ENCODE measurements around the gene P2RX1.
"Not testable (repeated sequence)": the region's sequence is repeated elsewhere in the genome, so short reads cannot be mapped to it uniquely, and the experiment has no call there.

The P2RX1 gene

DNA sequence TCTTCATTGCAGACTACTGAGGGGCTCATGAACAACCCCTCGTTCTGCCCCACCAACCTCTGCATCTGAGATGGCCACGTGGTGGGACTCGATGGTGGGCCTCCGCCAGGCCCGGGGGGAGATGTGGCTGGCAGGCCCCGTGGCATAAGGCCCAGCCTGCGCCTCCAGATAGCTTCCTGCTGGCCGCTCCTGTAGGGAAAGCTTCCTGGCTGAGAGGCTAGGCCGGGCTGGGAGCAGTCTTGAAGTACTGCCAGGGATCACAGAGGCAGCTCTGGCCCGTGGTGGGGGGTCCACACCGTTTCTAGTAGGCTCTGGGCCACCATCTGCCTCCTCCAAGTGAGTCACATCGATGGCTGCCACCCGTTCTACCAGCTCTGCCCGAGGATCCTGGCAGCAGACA lies 31.0 kb downstream of the P2RX1 start:
- no peak for DNase-seq

DNA sequence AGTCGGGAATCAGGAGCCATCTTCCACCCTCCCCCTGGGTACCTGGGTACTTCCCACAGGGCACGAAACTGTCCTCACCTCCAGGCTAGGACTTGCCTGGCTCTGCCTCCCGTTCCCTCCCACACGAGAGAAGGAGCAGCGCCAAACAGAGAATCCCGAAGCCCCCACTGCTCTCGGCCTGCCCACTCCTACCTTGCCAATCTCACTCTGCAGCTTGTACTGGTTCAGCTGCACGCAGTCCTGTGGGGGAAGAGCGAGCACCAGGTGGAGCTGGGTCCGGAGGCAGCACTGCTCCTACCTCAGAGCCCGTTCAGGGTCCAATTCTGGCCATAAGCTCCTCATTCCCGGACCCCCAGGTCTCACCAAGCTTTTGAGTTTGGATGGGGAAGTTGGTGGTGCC lies 32.1 kb downstream of the P2RX1 start:
- DNase-seq = no peak

DNA sequence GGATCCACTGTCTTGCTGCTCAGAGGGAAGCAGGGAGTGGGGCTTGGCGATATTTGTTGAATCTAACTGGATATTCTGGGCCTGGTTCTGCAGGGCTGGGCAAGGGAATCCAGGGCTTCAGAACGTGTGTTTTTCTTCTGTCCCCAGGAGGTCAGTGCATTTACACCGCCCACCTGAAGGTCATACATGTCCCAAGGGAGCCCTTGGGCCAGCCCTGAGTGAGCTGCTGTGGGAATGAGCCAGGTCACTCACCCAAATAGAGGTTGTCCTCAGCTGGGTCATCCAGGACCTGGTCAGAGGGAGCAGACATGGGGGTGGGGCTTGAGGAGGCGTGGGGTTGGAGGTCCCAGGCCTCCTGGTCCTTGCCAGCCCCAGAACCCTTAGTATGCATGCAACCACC lies 34.0 kb downstream of the P2RX1 start:
- DNase-seq = no peak

DNA sequence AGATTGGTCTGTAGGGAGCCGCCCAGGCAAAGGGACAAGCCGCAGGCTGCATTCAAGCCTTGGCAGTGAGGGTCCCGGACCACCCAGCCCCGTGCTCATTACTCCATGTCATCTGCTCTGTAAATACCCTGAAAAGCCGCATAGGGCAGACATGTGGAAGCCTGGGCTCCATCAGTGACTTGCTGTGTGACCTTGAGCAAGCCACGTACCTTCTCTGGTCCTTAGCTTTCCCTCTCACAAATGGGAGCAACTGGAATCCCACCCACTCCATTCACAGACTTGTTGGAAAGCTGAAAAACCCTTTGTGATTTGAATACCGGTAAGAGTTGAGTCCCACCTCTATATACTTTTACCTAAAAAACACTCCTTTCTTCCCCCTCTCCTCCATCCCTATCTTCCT lies 35.3 kb downstream of the P2RX1 start:
- no peak for DNase-seq

GRCh38 chr17:3879591-3880417 lies 36.5 kb downstream of the P2RX1 start:
- no peak for DNase-seq

- no peak for DNase-seq
Observed at GRCh38 chr17:3879186-3879585, 37.1 kb downstream of the P2RX1 start.

DNA sequence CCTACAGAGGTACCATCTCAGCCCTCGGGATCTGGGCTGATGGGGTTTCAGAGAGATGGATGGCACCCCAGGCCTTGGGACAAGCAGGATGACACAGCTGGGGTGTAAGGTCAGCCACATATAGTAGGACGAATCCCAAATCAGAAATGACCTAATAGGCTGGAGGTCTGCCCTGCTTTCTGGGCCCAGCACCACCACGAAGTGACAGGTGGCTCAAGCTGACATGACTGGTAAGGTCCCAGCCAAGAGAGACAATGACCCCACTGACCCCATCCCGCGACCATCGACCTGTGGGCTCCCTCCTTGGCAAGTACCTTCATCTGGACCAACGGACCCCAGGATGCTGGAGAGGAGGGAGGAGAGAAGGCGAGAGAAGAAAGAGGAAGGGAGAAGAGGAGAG lies 39.0 kb downstream of the P2RX1 start:
- no peak for DNase-seq

- DNase-seq = no peak
Observed at GRCh38 chr17:3875317-3875716, 40.9 kb downstream of the P2RX1 start.

GRCh38 chr17:3873862-3874261 lies 42.4 kb downstream of the P2RX1 start:
- DNase-seq = no peak

DNA sequence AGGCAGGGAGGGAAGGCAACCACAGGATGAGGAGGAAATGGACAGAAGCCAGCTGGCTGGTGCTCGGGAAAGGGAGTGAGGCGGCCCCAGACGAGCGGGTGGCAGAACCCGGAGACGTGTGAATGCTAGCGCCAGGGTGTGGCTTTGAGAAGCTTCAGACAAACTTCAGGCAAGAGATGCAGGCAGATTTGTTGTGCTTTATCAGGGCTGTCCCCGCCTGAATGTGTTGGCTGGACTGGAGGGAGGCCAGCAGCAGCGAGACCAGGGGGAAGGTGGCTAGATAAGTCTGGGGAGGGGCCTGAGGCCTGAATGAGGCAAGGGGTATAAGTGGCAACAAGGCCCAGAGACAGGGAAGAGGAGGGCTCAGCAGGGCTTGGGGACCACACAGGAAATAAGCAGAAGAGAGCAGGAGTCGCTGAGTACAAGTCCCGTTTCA lies 45.4 kb downstream of the P2RX1 start:
- no peak for DNase-seq

GRCh38 chr17:3867606-3868005 lies 48.7 kb downstream of the P2RX1 start:
- DNase-seq = no peak

- no peak for DNase-seq
Observed at GRCh38 chr17:3867106-3867505, 49.2 kb downstream of the P2RX1 start.

DNA sequence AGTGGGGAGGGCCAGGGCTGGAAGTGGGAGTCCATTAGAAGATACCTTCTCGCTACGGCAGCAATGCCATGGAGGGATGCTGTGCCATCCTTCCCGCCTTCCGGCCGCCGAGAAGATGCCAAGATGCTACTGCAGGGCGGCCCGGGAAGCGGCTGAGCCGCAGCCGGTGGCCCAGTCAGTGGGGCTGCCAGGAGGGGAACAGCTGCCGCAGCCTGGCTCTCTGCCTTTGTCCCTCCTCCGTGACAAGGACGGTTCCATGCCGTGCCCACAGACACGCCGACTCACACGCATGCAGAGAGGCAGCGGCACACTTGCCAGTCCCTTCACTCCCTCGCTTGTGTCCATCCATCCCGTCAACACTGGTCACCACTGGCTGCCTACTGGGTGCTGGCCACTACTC lies 50.0 kb downstream of the P2RX1 start:
- no peak for DNase-seq

- DNase-seq = no peak
Observed at GRCh38 chr17:3865176-3865575, 51.1 kb downstream of the P2RX1 start.

GRCh38 chr17:3864534-3864933 lies 51.7 kb downstream of the P2RX1 start:
- no peak for DNase-seq

DNA sequence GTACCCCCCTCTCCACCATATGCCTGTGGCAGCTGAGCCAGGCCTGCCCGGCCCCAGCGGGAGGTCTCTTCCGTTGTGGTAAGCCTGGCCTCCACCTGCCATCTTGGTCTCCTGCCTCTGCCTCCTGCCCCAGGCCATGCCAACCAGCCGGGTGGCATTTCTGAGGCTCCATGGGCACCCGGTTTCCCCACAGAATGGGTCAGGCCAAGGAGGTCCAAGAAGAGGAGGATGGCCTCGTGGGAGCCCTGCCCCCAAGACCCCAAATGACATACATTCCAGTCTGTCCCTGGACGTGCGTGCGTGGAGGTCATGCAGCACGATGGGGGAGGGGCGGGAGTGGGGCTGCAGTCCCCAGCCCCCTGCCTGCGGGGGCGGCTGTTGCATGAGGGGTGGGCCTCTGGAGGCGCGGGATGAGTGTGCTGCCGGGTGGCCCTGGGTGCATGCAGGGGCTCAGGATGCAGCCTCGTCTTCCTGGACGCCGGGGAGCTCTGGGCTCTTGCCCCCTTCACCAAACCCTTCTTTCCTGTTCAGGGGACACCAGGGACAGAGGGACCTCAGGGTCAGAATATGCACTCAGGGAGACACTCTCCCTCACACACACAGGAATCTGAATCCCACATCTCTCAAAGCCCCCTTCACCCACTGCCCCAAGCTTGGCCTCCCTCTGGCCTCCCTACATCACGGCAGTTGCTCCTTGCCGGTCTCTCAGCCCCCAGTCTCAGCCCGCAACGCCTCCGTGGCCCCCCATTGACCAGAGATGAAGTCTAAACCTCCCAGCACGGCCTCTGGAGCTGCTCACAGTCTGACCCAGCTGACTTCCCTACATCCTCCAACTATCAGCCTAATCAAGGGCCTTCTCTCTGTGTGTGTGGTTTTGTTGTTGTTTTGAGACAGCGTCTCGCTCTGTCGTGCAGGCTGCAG lies 54.2 kb downstream of the P2RX1 start:
- no peak for DNase-seq

- DNase-seq = no peak
Observed at GRCh38 chr17:3860939-3861700, 55.1 kb downstream of the P2RX1 start.

GRCh38 chr17:3859940-3860339 lies 56.3 kb downstream of the P2RX1 start:
- no peak for DNase-seq

- DNase-seq = no peak
Observed at GRCh38 chr17:3857261-3858105, 58.8 kb downstream of the P2RX1 start.

GRCh38 chr17:3854204-3854603 lies 62.1 kb downstream of the P2RX1 start:
- not testable (repeated sequence) for DNase-seq

GRCh38 chr17:3852561-3852960 lies 63.7 kb downstream of the P2RX1 start:
- DNase-seq = no peak

- DNase-seq = no peak
Observed at GRCh38 chr17:3851461-3852100, 64.7 kb downstream of the P2RX1 start.

Measured in stimulated activated CD4-positive, alpha-beta T cell treated with anti-CD3 and anti-CD28 coated beads, Interleukin-1b, Interleukin-23, amount 100 ng/mL, for 48 hours (primary cell).